HUES64 (cell line): ENCODE data around the gene MT2A.

Experiments
- H3K27ac ChIP-seq: 2 replicates; pipeline ENCODE4 v1.7.0; 2013; ENCODE audit warnings: low read depth, low read length, inconsistent platforms
- H3K27me3 ChIP-seq: 2 replicates; pipeline ENCODE4 v1.6.1; 2013; ENCODE audit warnings: mild to moderate bottlenecking, low read length; ENCODE audit not compliant: insufficient read depth
- H3K36me3 ChIP-seq: 2 replicates; pipeline ENCODE4 v1.6.1; 2013; ENCODE audit warnings: mild to moderate bottlenecking, low read length; ENCODE audit not compliant: insufficient read depth
- H3K4me1 ChIP-seq: 2 replicates; pipeline ENCODE4 v1.6.1; 2013; ENCODE audit warnings: mild to moderate bottlenecking, low read length, moderate library complexity; ENCODE audit not compliant: insufficient read depth
- H3K4me3 ChIP-seq: 2 replicates; pipeline ENCODE4 v1.5.1; 2013; ENCODE audit warnings: mild to moderate bottlenecking, low read length, moderate library complexity
- H3K9ac ChIP-seq: 2 replicates; pipeline ENCODE4 v1.6.1; 2013; ENCODE audit warnings: mild to moderate bottlenecking, low read depth, low read length
- H3K9me3 ChIP-seq: 2 replicates; pipeline ENCODE4 v1.6.1; 2013; ENCODE audit warnings: low read depth, low read length; ENCODE audit not compliant: insufficient read depth
- WGBS: fragments of 150-250, 120-280 bp; methylation state at CpG from one replicate; pipeline ENCODE4 v1.1.7; 2013; ENCODE audit warnings: missing lambda C conversion rate; 5-methylcytosine and 5-hydroxymethylcytosine counted together

Gene MT2A

DNA sequence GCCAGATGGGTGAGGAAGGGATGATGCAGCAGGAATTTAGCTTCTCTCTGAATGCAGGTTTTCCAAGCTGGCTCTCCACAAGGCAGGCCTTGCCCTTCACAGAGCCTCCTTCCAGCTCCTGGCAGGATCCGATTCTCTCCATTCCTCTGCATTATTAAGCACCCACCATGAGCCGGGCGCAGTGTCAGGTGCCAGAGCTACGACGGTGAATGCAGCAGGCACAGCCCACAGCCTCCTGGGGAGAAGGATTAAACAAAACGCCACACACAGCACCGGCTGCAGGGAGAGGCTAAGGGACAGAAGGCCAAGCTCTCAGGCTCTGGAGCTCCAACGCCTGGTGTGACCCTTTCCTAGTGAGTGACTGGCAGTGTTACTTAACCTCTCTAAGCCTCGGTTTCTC is 7.1 kb upstream of the MT2A start:
- H3K4me1 ChIP-seq = no peaks in the 10 kb centered on the region
- H3K27me3 ChIP-seq = peaks cover 21% of the 10 kb centered on the region
- H3K9ac ChIP-seq = no peak overlapping the region
- no peaks in the 10 kb centered on the region for H3K9me3 ChIP-seq
- H3K36me3 ChIP-seq = no peaks in the 10 kb centered on the region
- WGBS = 67% methylated on average over 9 of the region's 9 CpGs
- H3K27ac ChIP-seq = no peak overlapping the region
- no peak overlapping the region for H3K4me3 ChIP-seq

DNA sequence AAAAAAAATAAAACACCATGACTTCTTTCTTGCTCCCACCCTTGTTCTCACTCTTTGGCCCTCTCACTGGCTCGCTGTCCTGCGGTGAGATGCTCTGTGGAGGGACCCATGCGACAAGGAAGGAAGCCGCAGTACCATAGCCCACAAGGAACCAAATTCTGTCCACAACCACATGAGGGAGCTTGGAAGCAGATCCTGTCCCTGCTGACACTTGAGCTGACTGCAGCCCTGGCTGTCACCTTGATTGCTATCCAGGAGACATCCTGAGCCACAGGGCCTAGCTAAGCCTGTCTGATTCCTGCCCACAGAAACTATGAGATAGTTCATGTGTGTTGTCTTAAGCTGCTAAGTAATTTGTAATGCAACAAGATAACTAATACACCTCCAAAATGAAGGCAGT is 4.8 kb upstream of the MT2A start:
- H3K27ac ChIP-seq = no peak overlapping the region
- peaks cover 3% of the 10 kb centered on the region for H3K4me1 ChIP-seq

GRCh38 chr16:56604966-56605365 is 3.4 kb upstream of the MT2A start:
- Histone ChIP-seq H3K27me3 (peaks cover 58% of the 10 kb centered on the region), H3K9me3 (no peaks in the 10 kb centered on the region), H3K36me3 (no peaks in the 10 kb centered on the region), H3K27ac (no peak overlapping the region), H3K4me3 (no peak overlapping the region), H3K4me1 (peaks cover 11% of the 10 kb centered on the region), H3K9ac (no peak overlapping the region)
- WGBS = 92% methylated on average over 4 of the region's 4 CpGs

More for the DNA sequence above, 4.8 kb upstream of the MT2A start:
- Histone ChIP-seq H3K4me3 (no peak overlapping the region), H3K9me3 (no peaks in the 10 kb centered on the region), H3K36me3 (no peaks in the 10 kb centered on the region), H3K27me3 (peaks cover 44% of the 10 kb centered on the region), H3K9ac (no peak overlapping the region)
- 53% methylated on average over 4 of the region's 4 CpGs for WGBS

- 80% methylated on average over 1 of the region's 1 CpG for WGBS
- Histone ChIP-seq H3K9ac (no peak overlapping the region), H3K27ac (no peak overlapping the region), H3K27me3 (peaks cover 61% of the 10 kb centered on the region), H3K36me3 (no peaks in the 10 kb centered on the region), H3K4me3 (no peak overlapping the region), H3K4me1 (peaks cover 16% of the 10 kb centered on the region), H3K9me3 (no peaks in the 10 kb centered on the region)
These were observed 2.9 kb upstream of the MT2A start for GRCh38 chr16:56605475-56605874.

GRCh38 chr16:56606071-56606475 is 2.3 kb upstream of the MT2A start:
- Histone ChIP-seq H3K27me3 (peaks cover 67% of the 10 kb centered on the region), H3K4me3 (no peak overlapping the region), H3K27ac (no peak overlapping the region), H3K9ac (no peak overlapping the region), H3K36me3 (no peaks in the 10 kb centered on the region), H3K9me3 (no peaks in the 10 kb centered on the region), H3K4me1 (peaks cover 18% of the 10 kb centered on the region)
- 88% methylated on average over 3 of the region's 3 CpGs for WGBS

DNA sequence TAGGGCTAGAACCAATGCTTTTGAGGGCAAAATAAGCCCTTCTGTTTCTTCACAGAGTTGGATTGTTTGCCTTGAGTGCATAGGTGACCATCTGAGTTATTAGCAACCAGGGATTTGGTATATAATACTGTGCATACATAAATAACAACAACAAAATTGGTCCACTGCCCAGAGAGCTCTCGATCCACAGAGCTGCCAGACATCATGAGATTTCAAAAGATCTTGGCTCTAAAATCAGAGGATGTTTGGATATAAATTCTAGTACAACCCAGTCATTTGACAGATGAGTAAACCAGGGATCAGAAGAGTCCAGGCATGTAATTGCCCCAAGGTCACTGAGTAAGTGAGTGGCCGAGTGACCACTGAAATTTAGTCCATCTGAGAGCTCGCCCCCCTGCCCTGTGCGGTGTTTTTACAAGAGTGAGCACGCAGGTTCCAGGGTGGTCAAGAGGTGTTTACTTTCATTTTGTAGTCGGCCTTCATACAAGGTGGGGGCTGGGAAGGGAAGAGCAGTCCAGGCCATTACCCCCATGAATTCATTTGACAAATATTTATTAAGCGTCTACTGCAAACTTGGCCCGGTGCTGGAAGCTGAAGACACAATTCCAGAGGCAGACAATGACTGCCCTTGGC is 1.8 kb upstream of the MT2A start:
- peaks cover 72% of the 10 kb centered on the region for H3K27me3 ChIP-seq
- H3K9me3 ChIP-seq = no peaks in the 10 kb centered on the region
- H3K9ac ChIP-seq = no peak overlapping the region
- H3K4me1 ChIP-seq = peaks cover 18% of the 10 kb centered on the region
- WGBS = 87% methylated on average over 8 of the region's 8 CpGs
- no peak overlapping the region for H3K27ac ChIP-seq
- no peaks in the 10 kb centered on the region for H3K36me3 ChIP-seq
- no peak overlapping the region for H3K4me3 ChIP-seq

DNA sequence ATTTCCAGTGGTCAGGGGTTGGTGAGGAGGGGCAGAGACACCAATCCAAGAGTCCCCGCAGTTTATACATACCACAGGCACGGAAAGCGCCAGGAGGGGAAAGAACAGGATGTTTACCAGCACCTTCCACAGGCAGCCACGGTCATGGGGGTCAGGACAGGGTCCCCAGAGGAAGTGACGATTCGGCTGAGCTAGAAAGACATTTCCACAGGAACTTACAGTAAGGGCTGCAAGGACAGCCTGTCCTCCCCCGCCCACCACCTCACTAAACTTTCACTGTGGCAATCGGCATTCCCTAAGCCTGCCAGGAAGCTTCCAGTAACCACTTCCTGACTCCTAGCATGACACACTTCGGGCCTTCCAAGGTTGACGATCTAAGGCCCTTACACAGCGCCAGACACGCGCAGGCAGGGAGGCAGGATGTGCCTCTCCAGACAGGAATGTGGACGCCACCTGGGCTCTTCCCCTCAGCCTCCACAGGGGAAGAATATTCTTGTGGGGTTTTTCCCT is 1.2 kb upstream of the MT2A start:
- Histone ChIP-seq H3K27me3 (peaks cover 75% of the 10 kb centered on the region), H3K36me3 (no peaks in the 10 kb centered on the region), H3K9me3 (no peaks in the 10 kb centered on the region), H3K4me3 (no peak overlapping the region), H3K9ac (no peak overlapping the region), H3K4me1 (peaks cover 18% of the 10 kb centered on the region), H3K27ac (no peak overlapping the region)
- WGBS = 71% methylated on average over 14 of the region's 14 CpGs

GRCh38 chr16:56607675-56608042 is 725 bp upstream of the MT2A start:
- Histone ChIP-seq H3K27me3 (peaks cover 79% of the 10 kb centered on the region), H3K36me3 (no peaks in the 10 kb centered on the region), H3K9me3 (no peaks in the 10 kb centered on the region), H3K9ac (no peak overlapping the region), H3K27ac (no peak overlapping the region), H3K4me3 (peak overlapping the region; percentile 53), H3K4me1 (peaks cover 18% of the 10 kb centered on the region)
- WGBS = 68% methylated on average over 2 of the region's 2 CpGs

- Histone ChIP-seq H3K27me3 (peaks cover 92% of the 10 kb centered on the region), H3K36me3 (no peaks in the 10 kb centered on the region), H3K9ac (no peak overlapping the region), H3K9me3 (no peaks in the 10 kb centered on the region), H3K4me3 (peak overlapping the region; percentile 53), H3K27ac (no peak overlapping the region), H3K4me1 (peaks cover 18% of the 10 kb centered on the region)
- WGBS = 3% methylated on average over 19 of the region's 21 CpGs
These were observed 585 bp downstream of the MT2A start for GRCh38 chr16:56608876-56609462.

- WGBS = 5% methylated on average over 6 of the region's 6 CpGs
- no peaks in the 10 kb centered on the region for H3K36me3 ChIP-seq
- peaks cover 18% of the 10 kb centered on the region for H3K4me1 ChIP-seq
- peak overlapping the region; percentile 53; the same call in 1 of the 2 replicates for H3K4me3 ChIP-seq
- no peaks in the 10 kb centered on the region for H3K9me3 ChIP-seq
- H3K9ac ChIP-seq = no peak overlapping the region
- peaks cover 96% of the 10 kb centered on the region for H3K27me3 ChIP-seq
- no peak overlapping the region for H3K27ac ChIP-seq
These were observed 1.1 kb downstream of the MT2A start for GRCh38 chr16:56609463-56609921.

DNA sequence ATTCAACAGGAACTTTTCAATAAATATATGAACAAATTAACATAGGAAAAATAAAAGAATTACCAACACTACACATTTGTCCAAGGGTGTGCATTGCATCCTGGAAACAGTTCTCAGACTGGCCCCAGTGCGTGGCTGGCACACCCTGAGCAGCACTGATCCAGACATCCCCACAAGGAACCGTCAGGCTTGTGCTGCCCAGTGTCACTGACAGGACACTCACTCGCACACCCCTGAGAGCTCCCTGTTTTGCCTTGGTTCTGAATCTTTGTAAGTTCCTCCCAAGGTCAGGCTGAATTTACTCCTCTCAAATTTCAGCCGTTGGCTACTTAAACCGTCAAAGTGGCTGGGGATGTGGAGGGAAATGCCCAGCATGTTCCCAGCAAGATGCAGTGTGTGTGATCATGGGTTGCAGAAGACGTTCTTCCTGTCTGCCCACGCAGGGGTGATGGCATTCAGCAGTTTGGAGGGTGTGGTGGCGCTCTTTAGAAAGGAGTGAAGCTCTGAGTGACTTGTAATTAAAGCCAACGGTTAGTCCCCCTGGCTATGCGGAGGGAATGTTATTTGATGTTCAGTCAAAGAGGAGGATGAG is 1.7 kb downstream of the MT2A start:
- H3K27me3 ChIP-seq = peaks cover 99% of the 10 kb centered on the region
- H3K9me3 ChIP-seq = no peaks in the 10 kb centered on the region
- no peak overlapping the region for H3K27ac ChIP-seq
- 23% methylated on average over 10 of the region's 10 CpGs for WGBS
- no peaks in the 10 kb centered on the region for H3K36me3 ChIP-seq
- no peak overlapping the region for H3K9ac ChIP-seq
- peaks cover 18% of the 10 kb centered on the region for H3K4me1 ChIP-seq
- H3K4me3 ChIP-seq = no peak overlapping the region
